ENCODE data around the gene C10orf90.

C10orf90 gene

DNA sequence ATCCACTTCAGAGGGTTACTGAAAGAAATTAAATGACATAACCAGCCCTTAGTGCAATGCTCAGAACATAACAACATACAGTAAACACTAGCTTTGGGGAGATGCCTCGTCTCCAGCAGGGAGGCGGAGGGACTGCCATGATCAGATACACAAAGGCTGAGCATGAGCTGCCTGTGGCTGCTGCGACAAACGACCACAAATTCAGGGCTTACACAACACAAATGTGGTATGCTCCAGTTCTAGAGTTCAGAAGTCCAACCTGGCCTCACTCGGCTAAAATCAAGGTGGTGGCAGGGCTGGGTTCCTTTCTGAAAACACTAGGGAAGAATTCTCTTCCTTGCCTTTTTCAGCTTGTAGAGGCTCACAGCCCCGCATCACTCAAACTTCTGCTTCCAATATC is 154.0 kb downstream of the C10orf90 start:
- no peak for DNase-seq (ENCODE audit: insufficient read length, low spot score)
- FAIRE-seq = no peak

- DNase-seq (ENCODE audit: insufficient read length, low spot score) = no peak
- FAIRE-seq = no peak
These were observed 158.5 kb downstream of the C10orf90 start for GRCh38 chr10:126511917-126512479.

DNA sequence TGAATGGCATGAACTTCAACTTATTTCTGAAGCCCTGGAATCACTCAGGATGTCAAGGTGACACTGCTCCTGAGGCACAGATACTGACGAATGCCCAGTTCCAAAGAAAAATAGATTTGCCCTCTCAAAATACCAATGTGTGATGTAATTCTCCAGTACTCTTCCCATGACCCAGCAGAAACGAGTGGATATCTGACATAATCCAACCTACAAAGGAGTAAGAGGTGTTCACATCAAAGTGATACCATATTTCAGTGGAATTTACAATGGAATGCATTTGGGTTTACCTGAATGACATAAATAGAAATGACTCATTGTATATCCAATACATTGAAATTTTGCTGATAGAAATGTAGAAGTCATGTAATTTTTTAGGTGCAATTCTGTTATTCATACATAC is 161.3 kb downstream of the C10orf90 start:
- no peak for FAIRE-seq
- DNase-seq (ENCODE audit: insufficient read length, low spot score) = no peak

GRCh38 chr10:126508535-126509040 is 161.9 kb downstream of the C10orf90 start:
- FAIRE-seq (no peak), DNase-seq (ENCODE audit: insufficient read length, low spot score) (no peak)

- FAIRE-seq (no peak), DNase-seq (ENCODE audit: insufficient read length, low spot score) (no peak)
These were observed 165.8 kb downstream of the C10orf90 start for GRCh38 chr10:126504761-126505112.

DNA sequence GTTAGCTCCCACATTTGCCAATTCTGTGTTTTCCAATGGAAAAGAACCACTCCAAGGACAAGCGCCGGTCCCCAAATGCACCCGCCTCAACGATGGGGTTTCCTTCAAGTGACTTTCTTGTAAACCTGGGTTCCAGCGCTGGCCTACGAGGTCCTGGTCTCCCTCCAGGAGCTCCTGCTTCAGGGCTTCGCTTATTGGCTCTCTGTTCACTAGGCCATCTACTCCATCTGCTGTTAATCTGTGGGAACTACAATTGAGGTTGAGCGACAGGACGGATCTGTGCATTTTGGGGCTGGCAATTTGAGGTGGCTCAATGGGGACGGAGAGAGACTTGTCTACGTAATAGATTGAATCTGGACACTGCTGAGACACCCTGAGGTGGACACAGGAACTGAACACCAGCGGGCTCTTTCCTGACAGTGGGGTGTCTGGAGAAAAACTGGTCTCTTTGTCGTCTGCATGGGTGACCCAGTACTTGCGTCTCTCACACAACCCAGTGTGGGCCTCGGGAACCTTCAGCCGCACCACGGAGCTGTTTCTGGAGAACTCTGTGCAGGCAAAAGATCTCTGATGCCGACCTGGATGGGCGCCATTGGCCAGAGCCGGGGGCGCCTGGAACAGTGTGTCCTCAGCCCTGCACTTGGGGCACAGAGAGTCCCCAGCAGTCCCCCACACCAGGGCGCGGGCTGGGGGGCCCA is 166.3 kb downstream of the C10orf90 start:
- DNase-seq (ENCODE audit: insufficient read length, low spot score) = peak; percentile 22
- no peak for FAIRE-seq

DNA sequence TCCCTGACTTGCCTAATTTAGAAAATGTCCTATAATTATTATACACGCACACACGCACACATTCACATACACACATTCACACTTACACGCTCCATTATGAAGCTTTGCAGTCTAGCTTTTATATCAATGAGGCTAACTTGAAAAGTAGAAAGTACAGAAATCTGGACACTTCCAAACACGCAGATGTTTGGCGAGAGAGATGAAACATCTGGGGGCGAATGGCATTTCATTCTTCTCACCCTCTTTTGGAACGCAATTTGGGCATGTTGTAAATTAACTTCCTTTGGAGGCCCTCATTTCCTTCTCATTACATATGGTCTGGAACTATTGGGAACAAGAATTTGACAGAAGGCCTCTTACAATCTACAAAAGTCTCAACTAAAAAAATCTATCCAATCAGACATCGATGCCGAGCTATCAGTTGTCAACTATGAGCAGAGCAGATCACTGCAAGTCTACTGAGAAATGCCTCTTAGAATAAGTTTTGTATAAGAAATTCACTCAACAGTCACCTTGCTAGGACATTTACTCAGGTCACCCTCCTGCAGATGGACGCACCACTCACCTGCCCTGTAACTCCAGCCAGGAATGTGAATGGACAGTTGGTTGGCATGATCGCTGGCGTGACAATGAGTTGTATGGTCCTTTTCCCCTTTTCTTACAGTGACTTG is 167.0 kb downstream of the C10orf90 start:
- no peak for DNase-seq (ENCODE audit: insufficient read length, low spot score)
- FAIRE-seq = no peak

DNA sequence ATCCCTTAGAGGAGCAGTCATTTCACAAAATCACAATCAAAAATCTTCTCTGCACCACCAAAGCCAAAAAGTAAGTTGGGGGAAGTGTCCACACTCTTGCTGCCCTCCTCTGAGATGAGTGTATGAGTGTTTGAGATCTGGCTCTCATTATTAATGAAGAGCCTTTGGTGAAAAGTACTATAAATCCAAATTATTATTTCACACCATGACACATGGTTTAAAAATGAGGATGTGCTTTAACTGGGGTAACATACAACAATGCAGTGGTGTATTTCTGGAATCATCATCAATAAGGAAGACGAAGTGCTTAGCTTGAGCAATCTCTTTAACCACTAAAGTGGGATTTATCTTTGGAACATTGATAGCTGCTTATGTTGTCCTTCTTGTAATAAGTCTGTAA is 168.1 kb downstream of the C10orf90 start:
- DNase-seq (ENCODE audit: insufficient read length, low spot score) (no peak), FAIRE-seq (no peak)

- no peak for DNase-seq (ENCODE audit: insufficient read length, low spot score)
- FAIRE-seq = no peak
These were observed 168.7 kb downstream of the C10orf90 start for GRCh38 chr10:126501828-126502227.

- DNase-seq (ENCODE audit: insufficient read length, low spot score) = no peak
- no peak for FAIRE-seq
These were observed 169.6 kb downstream of the C10orf90 start for GRCh38 chr10:126500866-126501265.

- FAIRE-seq (no peak), DNase-seq (ENCODE audit: insufficient read length, low spot score) (no peak)
These were observed 170.3 kb downstream of the C10orf90 start for GRCh38 chr10:126500185-126500584.

GRCh38 chr10:126499744-126500143 is 170.7 kb downstream of the C10orf90 start:
- DNase-seq (ENCODE audit: insufficient read length, low spot score) = no peak
- FAIRE-seq = no peak

- FAIRE-seq (no peak), DNase-seq (ENCODE audit: insufficient read length, low spot score) (no peak)
These were observed 172.8 kb downstream of the C10orf90 start for GRCh38 chr10:126497672-126498071.

DNA sequence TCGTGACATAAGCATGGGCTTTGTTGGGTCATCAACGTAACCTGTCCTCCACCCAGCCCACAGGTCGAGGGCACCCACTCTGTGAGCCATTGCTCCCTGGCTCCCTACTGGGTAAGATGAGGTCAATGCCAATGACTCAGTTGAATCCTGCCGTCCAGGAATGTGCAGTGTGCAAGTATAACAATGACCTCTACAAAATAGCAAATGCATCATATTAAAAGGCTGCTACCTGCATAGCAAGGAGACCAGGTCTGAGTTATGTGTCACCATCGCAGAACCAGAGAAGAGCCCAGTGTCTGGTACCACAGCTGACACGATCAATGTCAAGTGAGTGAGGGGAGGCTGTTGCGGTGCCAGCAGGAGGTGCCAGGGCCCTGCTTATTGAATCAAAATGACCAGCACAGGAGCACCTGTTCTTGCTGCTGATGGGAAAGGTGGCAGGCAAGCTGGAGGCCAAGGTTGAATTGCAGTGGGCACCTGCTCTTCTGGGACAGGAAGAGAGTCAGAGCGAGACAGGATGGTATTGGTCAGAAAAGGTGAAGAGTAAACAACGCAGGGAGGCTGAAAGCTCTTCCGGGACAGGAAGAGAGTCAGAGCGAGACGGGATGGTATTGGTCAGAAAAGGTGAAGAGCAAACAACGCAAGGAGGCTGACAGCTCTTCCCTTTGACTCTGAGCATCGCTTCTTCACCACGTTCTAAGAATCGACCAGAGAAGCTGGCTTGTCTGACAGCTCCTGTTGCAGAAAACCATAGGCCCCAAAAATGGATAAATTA is 173.5 kb downstream of the C10orf90 start:
- DNase-seq (ENCODE audit: insufficient read length, low spot score) (no peak), FAIRE-seq (no peak)

GRCh38 chr10:126491476-126491875 is 179.0 kb downstream of the C10orf90 start:
- no peak for FAIRE-seq
- no peak for DNase-seq (ENCODE audit: insufficient read length, low spot score)

DNA sequence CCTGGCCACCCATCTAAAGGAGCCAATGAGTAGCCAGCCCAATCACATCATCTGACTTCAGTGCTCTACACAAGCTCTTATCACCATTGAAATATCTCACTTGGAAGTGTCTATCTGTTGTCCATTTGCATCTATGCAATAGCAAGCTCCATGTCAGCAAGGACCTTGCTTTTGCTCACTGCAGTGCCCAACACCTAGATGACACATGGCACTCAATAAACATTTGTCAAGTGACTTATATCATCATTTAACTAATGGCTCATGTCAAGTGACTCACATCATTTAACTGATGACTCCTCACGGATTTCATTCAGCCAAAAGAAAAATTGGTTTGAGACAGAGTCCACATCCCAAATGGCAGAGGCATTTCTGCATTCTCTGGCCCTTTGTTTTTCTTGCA is 189.3 kb downstream of the C10orf90 start:
- DNase-seq (ENCODE audit: insufficient read length, low spot score) (no peak), FAIRE-seq (no peak)

- FAIRE-seq (no peak), DNase-seq (ENCODE audit: insufficient read length, low spot score) (no peak)
These were observed 189.8 kb downstream of the C10orf90 start for GRCh38 chr10:126480648-126481047.

GRCh38 chr10:126479280-126479895 is 191.1 kb downstream of the C10orf90 start:
- no peak for FAIRE-seq

GRCh38 chr10:126478546-126478945 is 191.9 kb downstream of the C10orf90 start:
- DNase-seq (ENCODE audit: insufficient read length, low spot score) (no peak), FAIRE-seq (no peak)

More at GRCh38 chr10:126479280-126479895, 191.1 kb downstream of the C10orf90 start:
- no peak for DNase-seq (ENCODE audit: insufficient read length, low spot score)

DNA sequence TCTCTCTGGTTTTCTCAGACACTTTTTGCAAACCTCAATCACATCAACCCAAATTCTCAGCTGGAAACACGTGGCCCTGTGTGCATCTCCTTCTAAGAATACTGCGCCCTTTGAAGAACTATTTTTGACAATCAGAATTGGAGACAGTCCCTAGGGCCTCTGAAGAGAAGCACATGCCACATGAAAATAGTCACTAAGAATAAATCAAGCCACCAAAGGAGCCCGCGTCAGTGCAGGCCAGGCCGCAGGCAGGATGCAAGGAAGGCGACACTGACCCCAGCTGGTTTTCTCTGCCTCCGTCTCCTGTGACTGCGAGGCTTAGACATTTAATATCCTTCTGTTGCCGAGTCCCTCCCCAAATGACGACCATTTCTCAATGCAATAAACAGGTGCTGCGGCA is 194.2 kb downstream of the C10orf90 start:
- no peak for FAIRE-seq
- no peak for DNase-seq (ENCODE audit: insufficient read length, low spot score)
